Kasumi-1 (cell line): Measurements from ENCODE around the gene AKT2.

Source experiments
- DNase-seq, 2 experiments: peaks; one replicate each; lab custom pipeline; 2025; lab: John Stamatoyannopoulos, UW

AKT2 gene

GRCh38 chr19:40217934-40218890, 66.9 kb downstream of the AKT2 start, which contains the start of gene TTC9B:
TTC9B (minus strand) TSS chr19:40218384; CDS start chr19:40218381, 3 bp downstream.
- no peak for DNase-seq

- no peak for DNase-seq
Observed at GRCh38 chr19:40217027-40217810, 67.9 kb downstream of the AKT2 start.

GRCh38 chr19:40216777-40217026, 68.4 kb downstream of the AKT2 start:
- DNase-seq: no peak

GRCh38 chr19:40216013-40216776, 69.0 kb downstream of the AKT2 start:
- no peak for DNase-seq

- DNase-seq: no peak
Observed at GRCh38 chr19:40214936-40215335, 70.2 kb downstream of the AKT2 start.

- DNase-seq: no peak
Observed at GRCh38 chr19:40213882-40214570, 71.1 kb downstream of the AKT2 start.

GRCh38 chr19:40213251-40213829, 71.8 kb downstream of the AKT2 start:
- DNase-seq: no peak

GRCh38 chr19:40210889-40211288, 74.3 kb downstream of the AKT2 start:
- DNase-seq: no peak

- no peak for DNase-seq
Observed at GRCh38 chr19:40208602-40209001, 76.5 kb downstream of the AKT2 start.

GRCh38 chr19:40205760-40206159, 79.4 kb downstream of the AKT2 start:
- DNase-seq: no peak

- no peak for DNase-seq
Observed at GRCh38 chr19:40204381-40204780, 80.8 kb downstream of the AKT2 start.

- no peak for DNase-seq
Observed at GRCh38 chr19:40200341-40201099, 84.6 kb downstream of the AKT2 start.

GRCh38 chr19:40198272-40198990, 86.7 kb downstream of the AKT2 start:
- DNase-seq: no peak

- no peak for DNase-seq
Observed at GRCh38 chr19:40193587-40193849, 91.6 kb downstream of the AKT2 start.

- no peak for DNase-seq
Observed at GRCh38 chr19:40192758-40193586, 92.2 kb downstream of the AKT2 start.

- DNase-seq: peak; percentile 1 to 4
Observed at GRCh38 chr19:40191836-40192646, 93.1 kb downstream of the AKT2 start.

- peak; percentile 52 to 53 for DNase-seq
Observed at GRCh38 chr19:40190891-40191835, 94.0 kb downstream of the AKT2 start, which contains the start of gene MAP3K10. MAP3K10 (plus strand) TSS chr19:40191426; CDS start chr19:40192032, 606 bp downstream.
